Measurements from ENCODE around the gene ANAPC5.
"Not testable (repeated sequence)": the region's sequence is repeated elsewhere in the genome, so short reads cannot be mapped to it uniquely, and the experiment has no call there.

The ANAPC5 gene

DNA sequence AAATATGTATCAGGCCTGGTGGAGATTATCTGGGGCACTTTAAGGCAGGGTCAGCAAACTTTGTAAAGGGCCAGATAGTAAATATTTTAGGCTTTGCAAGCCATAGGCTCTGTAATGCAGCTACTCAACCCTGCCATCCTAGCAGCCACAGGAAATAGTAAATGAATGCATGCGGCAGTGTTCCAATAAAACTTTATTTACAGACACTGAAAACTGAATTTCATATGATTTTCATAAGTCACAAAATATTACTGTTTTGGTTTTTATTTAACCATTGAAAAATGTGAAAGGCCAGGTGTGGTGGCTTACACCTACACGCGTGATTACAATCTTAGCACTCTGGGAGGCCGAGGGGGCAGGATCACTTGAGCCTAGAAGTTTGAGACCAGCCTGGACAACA lies 52.5 kb downstream of the ANAPC5 start:
- Histone ChIP-seq H3K36me3 (ENCODE audit: control insufficient read depth, insufficient read depth, low read length) (no peaks in the 10 kb centered on the region), H3K4me3 (replicated peaks; ENCODE audit: low read depth, low read length) (no peak overlapping the region), H3K27me3 (replicated peaks; ENCODE audit: control insufficient read depth, insufficient read depth, low read length) (no peaks in the 10 kb centered on the region)
- DNase-seq (ENCODE audit: extremely low read depth, insufficient read length): no peak
- TF ChIP-seq, protein P1, sequence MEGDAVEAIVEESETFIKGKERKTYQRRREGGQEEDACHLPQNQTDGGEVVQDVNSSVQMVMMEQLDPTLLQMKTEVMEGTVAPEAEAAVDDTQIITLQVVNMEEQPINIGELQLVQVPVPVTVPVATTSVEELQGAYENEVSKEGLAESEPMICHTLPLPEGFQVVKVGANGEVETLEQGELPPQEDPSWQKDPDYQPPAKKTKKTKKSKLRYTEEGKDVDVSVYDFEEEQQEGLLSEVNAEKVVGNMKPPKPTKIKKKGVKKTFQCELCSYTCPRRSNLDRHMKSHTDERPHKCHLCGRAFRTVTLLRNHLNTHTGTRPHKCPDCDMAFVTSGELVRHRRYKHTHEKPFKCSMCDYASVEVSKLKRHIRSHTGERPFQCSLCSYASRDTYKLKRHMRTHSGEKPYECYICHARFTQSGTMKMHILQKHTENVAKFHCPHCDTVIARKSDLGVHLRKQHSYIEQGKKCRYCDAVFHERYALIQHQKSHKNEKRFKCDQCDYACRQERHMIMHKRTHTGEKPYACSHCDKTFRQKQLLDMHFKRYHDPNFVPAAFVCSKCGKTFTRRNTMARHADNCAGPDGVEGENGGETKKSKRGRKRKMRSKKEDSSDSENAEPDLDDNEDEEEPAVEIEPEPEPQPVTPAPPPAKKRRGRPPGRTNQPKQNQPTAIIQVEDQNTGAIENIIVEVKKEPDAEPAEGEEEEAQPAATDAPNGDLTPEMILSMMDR (IDR thresholded peaks at IDR 0.05; ENCODE audit: insufficient read depth, low read length, poor library complexity, severe bottlenecking): no peak

- H3K4me3 ChIP-seq (replicated peaks; ENCODE audit: low read depth, low read length); H3K36me3 ChIP-seq (ENCODE audit: control insufficient read depth, insufficient read depth, low read length); DNase-seq (ENCODE audit: extremely low read depth, insufficient read length); H3K27me3 ChIP-seq (replicated peaks; ENCODE audit: control insufficient read depth, insufficient read depth, low read length): not testable (repeated sequence)
Observed at GRCh38 chr12:121298411-121298810, 53.8 kb downstream of the ANAPC5 start.

- Histone ChIP-seq H3K36me3 (ENCODE audit: control insufficient read depth, insufficient read depth, low read length) (no peaks in the 10 kb centered on the region), H3K27me3 (replicated peaks; ENCODE audit: control insufficient read depth, insufficient read depth, low read length) (no peaks in the 10 kb centered on the region), H3K4me3 (replicated peaks; ENCODE audit: low read depth, low read length) (peak overlapping the region; percentile 81)
- TF ChIP-seq, protein P1 (IDR thresholded peaks at IDR 0.05; ENCODE audit: insufficient read depth, low read length, poor library complexity, severe bottlenecking): no peak
- peak; percentile 44 for DNase-seq (ENCODE audit: extremely low read depth, insufficient read length)
Observed at GRCh38 chr12:121297435-121297991, 54.7 kb downstream of the ANAPC5 start.

GRCh38 chr12:121296618-121297434 lies 55.4 kb downstream of the ANAPC5 start, which contains the start of gene CAMKK2:
Gene CAMKK2, minus strand, starts transcription at chr12:121296709. Its CDS starts 22,183 bp downstream, at chr12:121274526.
- TF ChIP-seq, protein P1 (IDR thresholded peaks at IDR 0.05; ENCODE audit: insufficient read depth, low read length, poor library complexity, severe bottlenecking): no peak
- Histone ChIP-seq H3K4me3 (replicated peaks; ENCODE audit: low read depth, low read length) (peak within 1 kb of the TSS; percentile 85), H3K36me3 (ENCODE audit: control insufficient read depth, insufficient read depth, low read length) (no peaks in the 10 kb centered on the region), H3K27me3 (replicated peaks; ENCODE audit: control insufficient read depth, insufficient read depth, low read length) (no peaks in the 10 kb centered on the region)
- DNase-seq (ENCODE audit: extremely low read depth, insufficient read length): peak; percentile 92

DNA sequence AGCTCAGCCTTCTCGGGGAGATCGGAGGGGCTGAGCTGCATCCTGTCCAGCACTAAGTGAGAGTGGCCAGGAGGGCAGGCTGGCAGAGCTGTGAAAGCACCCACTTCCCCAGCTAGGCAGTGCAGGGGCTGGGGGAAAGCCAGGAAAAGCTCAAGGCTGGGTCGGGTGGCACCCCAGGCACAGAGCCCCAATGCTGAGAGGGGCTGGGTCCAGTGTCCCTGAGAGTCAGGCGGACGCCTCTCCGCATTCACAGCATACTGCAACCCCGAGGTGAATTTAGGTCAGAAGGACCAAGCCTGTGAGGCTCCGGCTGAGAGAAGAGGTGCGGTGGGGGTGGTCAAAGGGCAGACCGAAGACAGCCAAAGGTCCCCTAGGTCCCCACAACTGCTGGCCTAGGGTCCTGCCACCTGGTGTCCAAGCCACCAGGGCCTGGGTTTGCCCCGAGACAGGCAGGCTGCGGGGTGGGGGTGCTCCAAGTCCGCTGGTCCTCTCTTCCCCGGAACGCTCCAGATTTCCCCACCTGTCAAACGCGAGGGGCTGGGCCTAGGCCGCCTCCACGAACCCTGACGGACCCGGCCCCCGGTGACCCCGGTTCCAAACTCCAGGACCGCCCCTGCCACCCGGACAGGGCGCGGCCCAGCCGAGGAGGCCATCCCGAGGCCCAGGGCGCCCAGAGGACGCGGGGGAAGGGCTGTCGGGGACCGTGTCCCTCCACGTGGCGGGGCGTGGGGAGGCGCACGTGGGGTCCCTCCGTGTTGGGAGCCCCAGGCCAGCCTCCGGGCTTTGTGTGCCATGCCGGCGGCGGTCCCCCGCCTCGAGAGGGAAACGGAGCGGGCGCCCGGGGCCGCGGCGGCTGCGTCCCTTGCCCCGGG lies 56.2 kb downstream of the ANAPC5 start:
- Histone ChIP-seq H3K4me3 (replicated peaks; ENCODE audit: low read depth, low read length) (peak overlapping the region; percentile 85), H3K27me3 (replicated peaks; ENCODE audit: control insufficient read depth, insufficient read depth, low read length) (no peaks in the 10 kb centered on the region), H3K36me3 (ENCODE audit: control insufficient read depth, insufficient read depth, low read length) (no peaks in the 10 kb centered on the region)
- no peak for DNase-seq (ENCODE audit: extremely low read depth, insufficient read length)
- TF ChIP-seq, protein P1 (IDR thresholded peaks at IDR 0.05; ENCODE audit: insufficient read depth, low read length, poor library complexity, severe bottlenecking): peak; percentile 2
